Measurements from ENCODE around the gene RRBP1.

DNA sequence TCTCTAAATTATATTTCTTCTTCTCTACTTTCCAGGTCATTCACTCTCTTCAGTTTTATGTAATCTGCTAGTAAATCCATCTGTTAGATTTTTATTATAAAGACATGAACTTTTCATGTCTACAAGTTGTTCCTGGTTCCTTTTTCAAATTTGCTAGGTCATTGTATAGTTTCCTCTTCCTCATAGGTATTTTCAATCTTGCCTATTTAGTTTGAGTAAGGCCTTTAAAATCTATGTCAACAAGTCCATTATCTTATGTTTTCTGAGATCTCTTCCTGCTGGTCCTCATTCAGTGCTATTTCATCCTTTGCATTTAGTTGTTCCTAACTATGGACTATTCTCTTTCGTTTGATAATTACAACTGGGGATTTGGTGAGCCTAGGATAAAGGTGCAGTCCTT, 11.0 kb downstream of the RRBP1 start:
- TF ChIP-seq POLR2A (IDR thresholded peaks at IDR 0.05; ENCODE audit: low read depth, low read length) (no peak), RCOR1 (IDR thresholded peaks at IDR 0.05; ENCODE audit: insufficient replicate concordance, low read length) (no peak), RFX5 (IDR thresholded peaks at IDR 0.05; ENCODE audit: low read depth, low read length) (no peak), FOS (IDR thresholded peaks at IDR 0.05; ENCODE audit: low read depth, low read length) (no peak), BHLHE40 (IDR thresholded peaks at IDR 0.05; ENCODE audit: low read depth, low read length) (no peak), RAD21 (IDR thresholded peaks at IDR 0.05; ENCODE audit: low read length) (no peak), MAFK (IDR thresholded peaks at IDR 0.05; ENCODE audit: low read depth, low read length) (no peak)
- TF ChIP-seq, protein P1, sequence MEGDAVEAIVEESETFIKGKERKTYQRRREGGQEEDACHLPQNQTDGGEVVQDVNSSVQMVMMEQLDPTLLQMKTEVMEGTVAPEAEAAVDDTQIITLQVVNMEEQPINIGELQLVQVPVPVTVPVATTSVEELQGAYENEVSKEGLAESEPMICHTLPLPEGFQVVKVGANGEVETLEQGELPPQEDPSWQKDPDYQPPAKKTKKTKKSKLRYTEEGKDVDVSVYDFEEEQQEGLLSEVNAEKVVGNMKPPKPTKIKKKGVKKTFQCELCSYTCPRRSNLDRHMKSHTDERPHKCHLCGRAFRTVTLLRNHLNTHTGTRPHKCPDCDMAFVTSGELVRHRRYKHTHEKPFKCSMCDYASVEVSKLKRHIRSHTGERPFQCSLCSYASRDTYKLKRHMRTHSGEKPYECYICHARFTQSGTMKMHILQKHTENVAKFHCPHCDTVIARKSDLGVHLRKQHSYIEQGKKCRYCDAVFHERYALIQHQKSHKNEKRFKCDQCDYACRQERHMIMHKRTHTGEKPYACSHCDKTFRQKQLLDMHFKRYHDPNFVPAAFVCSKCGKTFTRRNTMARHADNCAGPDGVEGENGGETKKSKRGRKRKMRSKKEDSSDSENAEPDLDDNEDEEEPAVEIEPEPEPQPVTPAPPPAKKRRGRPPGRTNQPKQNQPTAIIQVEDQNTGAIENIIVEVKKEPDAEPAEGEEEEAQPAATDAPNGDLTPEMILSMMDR (conservative IDR thresholded peaks at IDR 0.05; ENCODE audit: low read depth, low read length), result no peak
- TF ChIP-seq, protein P2, sequence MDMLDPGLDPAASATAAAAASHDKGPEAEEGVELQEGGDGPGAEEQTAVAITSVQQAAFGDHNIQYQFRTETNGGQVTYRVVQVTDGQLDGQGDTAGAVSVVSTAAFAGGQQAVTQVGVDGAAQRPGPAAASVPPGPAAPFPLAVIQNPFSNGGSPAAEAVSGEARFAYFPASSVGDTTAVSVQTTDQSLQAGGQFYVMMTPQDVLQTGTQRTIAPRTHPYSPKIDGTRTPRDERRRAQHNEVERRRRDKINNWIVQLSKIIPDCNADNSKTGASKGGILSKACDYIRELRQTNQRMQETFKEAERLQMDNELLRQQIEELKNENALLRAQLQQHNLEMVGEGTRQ (IDR thresholded peaks at IDR 0.05; ENCODE audit: low read depth, low read length), result no peak
- TF ChIP-seq, protein P3, sequence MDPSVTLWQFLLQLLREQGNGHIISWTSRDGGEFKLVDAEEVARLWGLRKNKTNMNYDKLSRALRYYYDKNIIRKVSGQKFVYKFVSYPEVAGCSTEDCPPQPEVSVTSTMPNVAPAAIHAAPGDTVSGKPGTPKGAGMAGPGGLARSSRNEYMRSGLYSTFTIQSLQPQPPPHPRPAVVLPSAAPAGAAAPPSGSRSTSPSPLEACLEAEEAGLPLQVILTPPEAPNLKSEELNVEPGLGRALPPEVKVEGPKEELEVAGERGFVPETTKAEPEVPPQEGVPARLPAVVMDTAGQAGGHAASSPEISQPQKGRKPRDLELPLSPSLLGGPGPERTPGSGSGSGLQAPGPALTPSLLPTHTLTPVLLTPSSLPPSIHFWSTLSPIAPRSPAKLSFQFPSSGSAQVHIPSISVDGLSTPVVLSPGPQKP (IDR thresholded peaks at IDR 0.05; ENCODE audit: borderline replicate concordance, low read depth, low read length), result no peak
